Measurements from ENCODE around the gene GARS1. TPM values are rescaled to one million over a fixed set of nuclear protein-coding genes. Genes with fewer than 3 reads are reported as not detected.
"Not testable (repeated sequence)": the region's sequence is repeated elsewhere in the genome, so short reads cannot be mapped to it uniquely, and the experiment has no call there.

The GARS1 gene
- total RNA-seq, 6 experiments from 2014 or later: 31.4 to 155 (median 44.7) TPM

GRCh38 chr7:30567081-30567480 lies 27.6 kb upstream of the GARS1 start:
- Histone ChIP-seq H3K27ac (no peak overlapping the region), H3K36me3 (peaks cover 0 to 22% (median 2%) of the 10 kb centered on the region in 4 donors), H3K9me3 (no peaks in the 10 kb centered on the region), H3K4me1 (no peaks in the 10 kb centered on the region), H3K27me3 (no peaks in the 10 kb centered on the region), H3K4me3 (no peak overlapping the region)
- ATAC-seq (no peak), DNase-seq (no peak)
- 94% methylated on average over 4 of the region's 4 CpGs for WGBS (ENCODE audit: insufficient coverage, low coverage, low lambda C conversion rate, missing lambda C conversion rate)
- intact Hi-C loops (cut with DNase I): no loop called here
- TF ChIP-seq POLR2A (IDR thresholded peaks at IDR 0.05): no peak
- TF ChIP-seq, protein P1, sequence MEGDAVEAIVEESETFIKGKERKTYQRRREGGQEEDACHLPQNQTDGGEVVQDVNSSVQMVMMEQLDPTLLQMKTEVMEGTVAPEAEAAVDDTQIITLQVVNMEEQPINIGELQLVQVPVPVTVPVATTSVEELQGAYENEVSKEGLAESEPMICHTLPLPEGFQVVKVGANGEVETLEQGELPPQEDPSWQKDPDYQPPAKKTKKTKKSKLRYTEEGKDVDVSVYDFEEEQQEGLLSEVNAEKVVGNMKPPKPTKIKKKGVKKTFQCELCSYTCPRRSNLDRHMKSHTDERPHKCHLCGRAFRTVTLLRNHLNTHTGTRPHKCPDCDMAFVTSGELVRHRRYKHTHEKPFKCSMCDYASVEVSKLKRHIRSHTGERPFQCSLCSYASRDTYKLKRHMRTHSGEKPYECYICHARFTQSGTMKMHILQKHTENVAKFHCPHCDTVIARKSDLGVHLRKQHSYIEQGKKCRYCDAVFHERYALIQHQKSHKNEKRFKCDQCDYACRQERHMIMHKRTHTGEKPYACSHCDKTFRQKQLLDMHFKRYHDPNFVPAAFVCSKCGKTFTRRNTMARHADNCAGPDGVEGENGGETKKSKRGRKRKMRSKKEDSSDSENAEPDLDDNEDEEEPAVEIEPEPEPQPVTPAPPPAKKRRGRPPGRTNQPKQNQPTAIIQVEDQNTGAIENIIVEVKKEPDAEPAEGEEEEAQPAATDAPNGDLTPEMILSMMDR (IDR thresholded peaks at IDR 0.05): no peak

- H3K27me3 ChIP-seq; H3K4me3 ChIP-seq; H3K4me1 ChIP-seq; DNase-seq; H3K27ac ChIP-seq; intact Hi-C loops (cut with DNase I); ATAC-seq; H3K9me3 ChIP-seq: not testable (repeated sequence)
- H3K36me3 ChIP-seq: peaks cover 0 to 31% (median 4%) of the 10 kb centered on the region in 4 donors
- WGBS (ENCODE audit: insufficient coverage, low coverage, low lambda C conversion rate, missing lambda C conversion rate): 93% methylated on average over 3 of the region's 4 CpGs
Measured at GRCh38 chr7:30570238-30570637, 24.4 kb upstream of the GARS1 start.

DNA sequence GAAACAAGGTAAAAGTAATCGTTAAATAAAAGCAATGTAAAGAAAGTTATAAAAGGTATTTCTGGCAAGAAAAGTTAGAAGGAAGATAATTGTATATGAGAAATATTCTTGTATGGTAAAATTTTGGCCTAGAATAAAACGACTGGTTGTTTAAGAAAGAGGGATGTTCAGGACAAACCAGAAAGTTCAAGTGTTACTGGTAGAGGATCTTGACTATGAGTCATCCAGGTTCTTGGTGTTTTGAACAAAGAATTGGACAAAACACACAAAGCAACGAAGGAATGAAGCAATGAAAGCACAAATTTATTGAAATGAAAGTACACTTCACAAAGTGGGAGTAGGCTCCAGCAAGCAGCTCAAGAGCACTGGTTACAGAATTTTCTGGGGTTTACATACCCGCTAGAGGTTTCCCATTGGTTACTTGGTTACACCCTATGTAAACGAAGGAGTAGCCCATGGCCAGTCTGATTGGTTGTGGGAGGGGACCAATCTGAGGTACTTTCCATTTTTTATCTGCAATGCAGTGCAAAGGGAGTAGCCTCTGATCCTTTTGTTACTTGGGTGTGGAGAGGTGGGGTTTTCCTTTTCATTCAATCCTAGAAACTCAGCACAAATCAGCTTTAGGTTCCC lies 22.4 kb upstream of the GARS1 start:
- WGBS (ENCODE audit: insufficient coverage, low coverage, low lambda C conversion rate, missing lambda C conversion rate): 89% methylated on average over 4 of the region's 5 CpGs
- intact Hi-C loops (cut with DNase I): no loop called here
- H3K4me3 ChIP-seq: no peak overlapping the region
- peaks cover 0 to 31% (median 1%) of the 10 kb centered on the region in 4 donors for H3K36me3 ChIP-seq
- H3K9me3 ChIP-seq: no peaks in the 10 kb centered on the region
- DNase-seq (no peak), ATAC-seq (no peak)
- TF ChIP-seq, protein P1 (IDR thresholded peaks at IDR 0.05): no peak
- no peak for TF ChIP-seq POLR2A (IDR thresholded peaks at IDR 0.05)
- H3K27me3 ChIP-seq: no peaks in the 10 kb centered on the region
- no peaks in the 10 kb centered on the region for H3K4me1 ChIP-seq
- H3K27ac ChIP-seq: no peak overlapping the region

GRCh38 chr7:30575910-30576309 lies 18.8 kb upstream of the GARS1 start:
- WGBS (ENCODE audit: insufficient coverage, low coverage, low lambda C conversion rate, missing lambda C conversion rate): 94% methylated on average over 2 of the region's 2 CpGs
- Histone ChIP-seq H3K4me3 (no peak overlapping the region), H3K27ac (no peak overlapping the region), H3K9me3 (no peaks in the 10 kb centered on the region), H3K27me3 (no peaks in the 10 kb centered on the region), H3K36me3 (peaks cover 0 to 18% (median 1%) of the 10 kb centered on the region in 4 donors), H3K4me1 (no peaks in the 10 kb centered on the region)
- TF ChIP-seq, protein P1 (IDR thresholded peaks at IDR 0.05): no peak
- no peak for TF ChIP-seq POLR2A (IDR thresholded peaks at IDR 0.05)
- ATAC-seq (no peak), DNase-seq (no peak)
- intact Hi-C loops (cut with DNase I): no loop called here

DNA sequence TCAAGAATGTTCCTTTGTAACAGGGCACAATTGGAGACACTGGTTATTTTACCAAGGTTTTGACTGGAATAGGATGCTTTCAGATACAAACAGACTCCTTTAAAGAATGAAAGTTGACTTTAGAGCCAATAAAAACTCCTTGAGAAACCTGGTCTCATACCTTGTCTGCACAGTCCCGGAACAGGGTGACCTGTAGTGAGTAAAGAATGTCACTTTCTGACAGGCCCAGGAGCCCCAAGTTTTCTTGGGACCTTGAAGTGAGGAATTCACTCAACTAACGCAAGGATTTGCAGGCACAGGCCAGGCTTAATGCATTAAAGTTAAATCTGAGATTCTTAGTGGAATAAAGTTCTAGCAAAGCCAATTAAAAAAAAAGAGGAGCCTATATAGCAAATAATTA lies 11.5 kb upstream of the GARS1 start:
- H3K4me1 ChIP-seq: no peaks in the 10 kb centered on the region
- H3K36me3 ChIP-seq: peaks cover 0 to 16% (median 2%) of the 10 kb centered on the region in 4 donors
- TF ChIP-seq POLR2A (IDR thresholded peaks at IDR 0.05): no peak
- TF ChIP-seq, protein P1 (IDR thresholded peaks at IDR 0.05): no peak
- H3K9me3 ChIP-seq: no peaks in the 10 kb centered on the region
- WGBS (ENCODE audit: insufficient coverage, low coverage, low lambda C conversion rate, missing lambda C conversion rate): 96% methylated on average over 2 of the region's 2 CpGs
- H3K27ac ChIP-seq: no peak overlapping the region
- H3K27me3 ChIP-seq: no peaks in the 10 kb centered on the region
- DNase-seq (no peak), ATAC-seq (no peak)
- no peak overlapping the region for H3K4me3 ChIP-seq
- intact Hi-C loops (cut with DNase I): no loop called here

All from right lobe of liver (tissue), 6 donors.